CD14-positive monocyte (primary cell): ENCODE data around the gene PTPRN2. TPM values are rescaled to one million over a fixed set of nuclear protein-coding genes. Genes with fewer than 3 reads are reported as not detected.

Experiments used
- DNase-seq, 3 donors: peaks; one replicate each; pipeline ENCODE4 v3.0.0-alpha.2; 2011 to 2022
- H2AFZ ChIP-seq: 2 replicates; pipeline ENCODE4 v1.6.0; 2012; ENCODE audit warnings: mild to moderate bottlenecking, low read depth, low read length, inconsistent platforms; ENCODE audit not compliant: insufficient read depth, poor library complexity, severe bottlenecking
- H3K27ac ChIP-seq, 2 donors: 1 replicate in 1 of 2; 2 replicates in 1 of 2; pipeline ENCODE4 v1.5.1; 2012 to 2013; ENCODE audit warnings: low read length in 2 of 2, control low read depth in 1 of 2, inconsistent platforms in 1 of 2, low read depth in 1 of 2, mild to moderate bottlenecking in 1 of 2
- H3K27me3 ChIP-seq, 2 donors: one replicate each; pipeline versions ENCODE4 v1.6.0 to v1.6.1; 2011 to 2013; ENCODE audit warnings: low read length in 2 of 2; ENCODE audit not compliant: control insufficient read depth in 2 of 2, insufficient read depth in 2 of 2
- H3K36me3 ChIP-seq, 2 donors: replicated peaks in 1 of 2; 1 replicate in 1 of 2; 2 replicates in 1 of 2; pipeline versions ENCODE4 v1.5.1 to v1.6.1; 2012 to 2013; ENCODE audit warnings: low read length in 2 of 2, control low read depth in 1 of 2, inconsistent platforms in 1 of 2, mild to moderate bottlenecking in 1 of 2; ENCODE audit not compliant: insufficient read depth in 2 of 2, control insufficient read depth in 1 of 2
- H3K4me1 ChIP-seq, 2 donors: 1 replicate in 1 of 2; 2 replicates in 1 of 2; pipeline versions ENCODE4 v1.5.1 to v1.6.1; 2012 to 2013; ENCODE audit warnings: low read length in 2 of 2, control low read depth in 1 of 2, inconsistent platforms in 1 of 2, mild to moderate bottlenecking in 1 of 2, moderate library complexity in 1 of 2; ENCODE audit not compliant: insufficient read depth in 2 of 2, control insufficient read depth in 1 of 2
- H3K4me2 ChIP-seq: replicated peaks from 2 replicates; pipeline ENCODE3; 2012; ENCODE audit warnings: low read length, moderate library complexity, mild to moderate bottlenecking; ENCODE audit not compliant: poor library complexity, severe bottlenecking; ENCODE audit errors: extremely low read depth
- H3K4me3 ChIP-seq, 3 experiments: fragments of 200-600 bp in 1 of 3; sonication (generic) in 1 of 3; replicated peaks in 1 of 3; 1 replicate in 2 of 3; 2 replicates in 1 of 3; pipeline ENCODE4 v1.5.1; 2011 to 2013; ENCODE audit warnings: low read length in 3 of 3, mild to moderate bottlenecking in 3 of 3, control low read depth in 2 of 3, low read depth in 2 of 3, inconsistent platforms in 1 of 3, moderate library complexity in 1 of 3
- H3K79me2 ChIP-seq: 2 replicates; pipeline ENCODE4 v1.6.0; 2012; ENCODE audit warnings: mild to moderate bottlenecking, control low read depth, inconsistent platforms, low read length, moderate library complexity; ENCODE audit not compliant: insufficient read depth
- H3K9ac ChIP-seq: 2 replicates; pipeline ENCODE4 v1.6.0; 2017; ENCODE audit warnings: low read length, mild to moderate bottlenecking; ENCODE audit not compliant: insufficient read depth, poor library complexity, severe bottlenecking
- H3K9me3 ChIP-seq, 2 donors: replicated peaks in 1 of 2; 1 replicate in 1 of 2; 2 replicates in 1 of 2; pipeline versions ENCODE4 v1.5.1 to v1.6.1; 2012 to 2013; ENCODE audit warnings: low read length in 2 of 2, control low read depth in 1 of 2; ENCODE audit not compliant: control insufficient read depth in 1 of 2, insufficient read depth in 1 of 2
- H4K20me1 ChIP-seq: 2 replicates; pipeline ENCODE4 v1.6.0; 2012; ENCODE audit warnings: mild to moderate bottlenecking, low read length, control low read depth, moderate library complexity; ENCODE audit not compliant: insufficient read depth
- H3K27ac Mint-ChIP-seq, 7 donors: one replicate each; pipeline ENCODE4 v1.8.0; 2020; ENCODE audit warnings: mild to moderate bottlenecking in 7 of 7, mixed read lengths in 7 of 7, moderate library complexity in 6 of 7, inconsistent platforms in 2 of 7
- H3K27me3 Mint-ChIP-seq, 3 donors: one replicate each; pipeline ENCODE4 v1.8.0; 2021 to 2022; ENCODE audit warnings: low read depth in 3 of 3, mild to moderate bottlenecking in 3 of 3, mixed read lengths in 3 of 3, moderate library complexity in 3 of 3, inconsistent platforms in 1 of 3
- H3K36me3 Mint-ChIP-seq, 2 donors: one replicate each; pipeline ENCODE4 v1.8.0; 2020; ENCODE audit warnings: mixed read lengths in 2 of 2, inconsistent platforms in 1 of 2, mild to moderate bottlenecking in 1 of 2
- H3K4me1 Mint-ChIP-seq: one replicate; pipeline ENCODE4 v1.8.0; 2020; ENCODE audit warnings: mild to moderate bottlenecking, mixed read lengths
- H3K4me3 Mint-ChIP-seq, 2 donors: one replicate each; pipeline ENCODE4 v1.8.0; 2020; ENCODE audit warnings: mild to moderate bottlenecking in 2 of 2, mixed read lengths in 2 of 2, moderate library complexity in 1 of 2
- H3K9me3 Mint-ChIP-seq, 7 donors: one replicate each; pipeline ENCODE4 v1.8.0; 2020 to 2022; ENCODE audit warnings: mixed read lengths in 7 of 7, mild to moderate bottlenecking in 6 of 7, moderate library complexity in 6 of 7, inconsistent platforms in 2 of 7
- WGBS: methylation state at CpG from one replicate; pipeline ENCODE4 v1.1.5; 2013; ENCODE audit warnings: missing lambda C conversion rate; ENCODE audit not compliant: insufficient coverage; 5-methylcytosine and 5-hydroxymethylcytosine counted together
- intact Hi-C, 2 donors: fragments of 100-400 bp; cut with micrococcal nuclease; formaldehyde crosslinking; loops; one replicate each; pipeline versions ENCODE4 v1.15.0 to v1.15.1; 2023
- polyA plus RNA-seq, 3 donors: library from polyadenylated mRNA; depleted of rRNA in 1 of 3; unstranded in 2 of 3; stranded (reverse) in 1 of 3; fragments of 300-500 nt in 2 of 3; fragments of >200 nt in 1 of 3; fragmentation: Illumina TruSeq in 2 of 3; gene quantifications; 1 replicate in 2 of 3; 2 replicates in 1 of 3; pipeline ENCODE4 v1.2.3, GENCODE V29; 2012 to 2021
- TF ChIP-seq, protein P1 (sequence below): fragments of 200-600 bp; IDR thresholded peaks from one replicate; pipeline ENCODE4 v1.8.0; 2022; ENCODE audit warnings: antibody characterized with exemption, mild to moderate bottlenecking

PTPRN2 gene
- polyA plus RNA-seq, 3 donors, result 0.25 to 1.4 (median 0.97) TPM

DNA sequence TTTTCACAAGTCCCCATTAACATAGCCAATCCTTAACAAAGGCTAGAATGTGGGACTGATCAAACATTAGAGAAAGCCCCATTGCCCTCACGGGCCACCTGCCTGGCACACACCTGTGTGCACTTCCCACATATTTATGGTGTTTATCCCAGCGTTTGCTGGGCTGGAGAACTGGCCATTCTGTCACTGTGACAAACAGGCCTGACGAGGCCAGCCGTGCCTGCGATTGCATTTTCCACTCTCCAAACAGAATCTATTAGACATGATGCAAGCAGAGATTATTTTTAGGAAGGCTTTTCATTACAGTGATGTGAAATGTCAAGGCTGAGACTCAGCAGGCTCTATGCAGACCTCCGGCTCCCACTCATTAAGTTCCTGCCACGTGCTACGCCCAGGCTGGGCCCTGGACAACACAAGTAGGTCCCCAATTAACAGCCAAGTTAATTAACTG is 20.4 kb downstream of the PTPRN2 start:
- Histone ChIP-seq H3K27ac (no peak overlapping the region), H3K27me3 (peaks cover 0 to 33% of the 10 kb centered on the region in 2 donors), H2AFZ (no peak overlapping the region), H3K4me1 (no peaks in the 10 kb centered on the region), H4K20me1 (no peaks in the 10 kb centered on the region), H3K4me3 (no peak overlapping the region), H3K9me3 (no peaks in the 10 kb centered on the region), H3K79me2 (no peaks in the 10 kb centered on the region), H3K36me3 (no peaks in the 10 kb centered on the region), H3K4me2 (no peak overlapping the region), H3K9ac (no peak overlapping the region)
- Mint-ChIP-seq H3K27ac (no peak overlapping the region), H3K4me3 (no peak overlapping the region), H3K4me1 (no peaks in the 10 kb centered on the region), H3K9me3 (peaks cover 0 to 6% (median 0%) of the 10 kb centered on the region in 7 donors), H3K36me3 (no peaks in the 10 kb centered on the region), H3K27me3 (peaks cover 25 to 39% (median 38%) of the 10 kb centered on the region in 3 donors)
- DNase-seq, result no peak
- intact Hi-C loops, result no loop called here
- WGBS, result 60% methylated on average over 4 of the region's 8 CpGs
- TF ChIP-seq, protein P1, sequence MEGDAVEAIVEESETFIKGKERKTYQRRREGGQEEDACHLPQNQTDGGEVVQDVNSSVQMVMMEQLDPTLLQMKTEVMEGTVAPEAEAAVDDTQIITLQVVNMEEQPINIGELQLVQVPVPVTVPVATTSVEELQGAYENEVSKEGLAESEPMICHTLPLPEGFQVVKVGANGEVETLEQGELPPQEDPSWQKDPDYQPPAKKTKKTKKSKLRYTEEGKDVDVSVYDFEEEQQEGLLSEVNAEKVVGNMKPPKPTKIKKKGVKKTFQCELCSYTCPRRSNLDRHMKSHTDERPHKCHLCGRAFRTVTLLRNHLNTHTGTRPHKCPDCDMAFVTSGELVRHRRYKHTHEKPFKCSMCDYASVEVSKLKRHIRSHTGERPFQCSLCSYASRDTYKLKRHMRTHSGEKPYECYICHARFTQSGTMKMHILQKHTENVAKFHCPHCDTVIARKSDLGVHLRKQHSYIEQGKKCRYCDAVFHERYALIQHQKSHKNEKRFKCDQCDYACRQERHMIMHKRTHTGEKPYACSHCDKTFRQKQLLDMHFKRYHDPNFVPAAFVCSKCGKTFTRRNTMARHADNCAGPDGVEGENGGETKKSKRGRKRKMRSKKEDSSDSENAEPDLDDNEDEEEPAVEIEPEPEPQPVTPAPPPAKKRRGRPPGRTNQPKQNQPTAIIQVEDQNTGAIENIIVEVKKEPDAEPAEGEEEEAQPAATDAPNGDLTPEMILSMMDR, result no peak

- H3K27me3 Mint-ChIP-seq, result peaks cover 11 to 20% (median 20%) of the 10 kb centered on the region in 3 donors
- H3K4me3 Mint-ChIP-seq, result peak overlapping the region in 1 of 2 donors; percentile 11
Measured at GRCh38 chr7:158564663-158565035, 23.0 kb downstream of the PTPRN2 start.

More at GRCh38 chr7:158564663-158565035, 23.0 kb downstream of the PTPRN2 start:
- no peak overlapping the region for H3K4me2 ChIP-seq
- no peaks in the 10 kb centered on the region for H3K4me1 ChIP-seq
- TF ChIP-seq, protein P1, result no peak
- Mint-ChIP-seq H3K27ac (no peak overlapping the region), H3K36me3 (no peaks in the 10 kb centered on the region), H3K4me1 (no peaks in the 10 kb centered on the region), H3K9me3 (peaks cover 0 to 6% (median 0%) of the 10 kb centered on the region in 7 donors)
- H3K4me3 ChIP-seq, result no peak overlapping the region
- intact Hi-C loops, result no loop called here
- DNase-seq, result no peak
- no peaks in the 10 kb centered on the region for H4K20me1 ChIP-seq
- H3K27ac ChIP-seq, result no peak overlapping the region
- no peaks in the 10 kb centered on the region for H3K36me3 ChIP-seq
- no peak overlapping the region for H2AFZ ChIP-seq
- 69% methylated on average over 4 of the region's 7 CpGs for WGBS
- no peaks in the 10 kb centered on the region for H3K79me2 ChIP-seq
- H3K9ac ChIP-seq, result no peak overlapping the region
- H3K27me3 ChIP-seq, result peaks cover 0 to 17% of the 10 kb centered on the region in 2 donors
- no peaks in the 10 kb centered on the region for H3K9me3 ChIP-seq
